PFSK-1 (cell line): Measurements from ENCODE around the gene SCAMP3.

ENCODE experiments used
- FOXP2 ChIP-seq: optimal IDR thresholded peaks from 2 replicates; pipeline ENCODE3; 2011; ENCODE audit warnings: borderline replicate concordance, control low read depth, inconsistent platforms; ENCODE audit not compliant: insufficient read depth; ENCODE audit errors: extremely low read length, extremely low read depth
- POLR2AphosphoS5 ChIP-seq: IDR thresholded peaks from 2 replicates; pipeline ENCODE4 v1.6.1; 2012; ENCODE audit warnings: low read depth, mild to moderate bottlenecking, control low read depth, low read length, moderate library complexity
- REST ChIP-seq, 2 experiments: IDR thresholded peaks; 2 replicates each; pipeline versions ENCODE4 v1.6.1 to v1.8.0; 2011 to 2012; ENCODE audit warnings: low read depth in 2 of 2, low read length in 2 of 2, control low read depth in 1 of 2, inconsistent platforms in 1 of 2, mild to moderate bottlenecking in 1 of 2, moderate library complexity in 1 of 2; ENCODE audit not compliant: insufficient read depth in 1 of 2
- SIN3A ChIP-seq: IDR thresholded peaks from 2 replicates; pipeline ENCODE4 v1.6.1; 2012; ENCODE audit warnings: mild to moderate bottlenecking, low read length, moderate library complexity, borderline replicate concordance; ENCODE audit not compliant: insufficient read depth
- TAF1 ChIP-seq: IDR thresholded peaks from 2 replicates; pipeline ENCODE4 v1.6.1; 2012; ENCODE audit warnings: low read length, control low read depth, borderline replicate concordance; ENCODE audit not compliant: insufficient read depth

SCAMP3 gene

DNA sequence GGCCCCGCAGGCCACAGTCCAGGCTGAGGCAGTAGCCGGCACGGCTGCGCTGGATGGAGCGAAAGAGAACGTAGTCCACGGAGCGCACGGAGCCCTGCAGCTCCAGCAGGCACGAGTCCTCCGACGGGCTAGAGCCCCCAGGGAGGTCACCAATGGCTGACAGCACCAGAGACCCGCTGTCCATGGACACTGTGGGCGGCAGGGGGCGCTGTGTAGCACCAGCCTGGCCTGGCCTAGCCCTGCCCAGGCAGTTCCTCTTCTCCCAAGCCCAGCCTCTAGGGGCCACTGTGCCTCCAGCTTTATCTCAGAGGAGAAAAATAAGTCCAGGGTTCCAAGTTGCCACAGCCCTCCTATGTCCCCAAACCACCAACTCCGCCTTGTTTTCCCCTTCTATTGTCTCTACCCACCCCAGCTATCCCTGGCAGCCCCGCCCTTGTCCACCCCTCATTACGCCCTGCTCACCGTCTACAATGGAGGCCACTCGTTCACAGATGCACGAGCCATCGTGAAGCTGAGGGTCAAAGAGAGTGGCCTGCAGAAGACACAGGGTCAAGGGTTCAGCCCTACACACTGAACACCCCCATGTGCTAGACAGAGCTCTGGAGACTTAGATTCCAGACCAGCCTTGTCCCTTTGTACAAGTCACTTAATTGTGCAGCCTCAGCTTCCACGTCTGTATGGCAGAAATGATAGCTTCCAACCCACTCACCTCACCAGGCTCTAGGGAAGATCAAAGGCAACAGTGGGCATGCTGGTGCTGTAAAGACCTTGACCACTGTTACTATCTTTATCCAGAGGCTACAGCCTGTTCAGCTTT is 11.3 kb downstream of the SCAMP3 start:
- TF ChIP-seq REST (IDR thresholded peaks at IDR 0.05; ENCODE audit: insufficient read depth in 1 of 2, low read depth in 2 of 2, low read length in 2 of 2) (no peak), FOXP2 (peak; percentile 94)

- TF ChIP-seq POLR2AphosphoS5 = no peak
- TF ChIP-seq FOXP2 = no peak
- no peak for TF ChIP-seq TAF1
- no peak for TF ChIP-seq SIN3A
- no peak for TF ChIP-seq REST (IDR thresholded peaks at IDR 0.05; ENCODE audit: insufficient read depth in 1 of 2, low read depth in 2 of 2, low read length in 2 of 2)
These were observed 11.9 kb downstream of the SCAMP3 start for GRCh38 chr1:155250246-155250632.

DNA sequence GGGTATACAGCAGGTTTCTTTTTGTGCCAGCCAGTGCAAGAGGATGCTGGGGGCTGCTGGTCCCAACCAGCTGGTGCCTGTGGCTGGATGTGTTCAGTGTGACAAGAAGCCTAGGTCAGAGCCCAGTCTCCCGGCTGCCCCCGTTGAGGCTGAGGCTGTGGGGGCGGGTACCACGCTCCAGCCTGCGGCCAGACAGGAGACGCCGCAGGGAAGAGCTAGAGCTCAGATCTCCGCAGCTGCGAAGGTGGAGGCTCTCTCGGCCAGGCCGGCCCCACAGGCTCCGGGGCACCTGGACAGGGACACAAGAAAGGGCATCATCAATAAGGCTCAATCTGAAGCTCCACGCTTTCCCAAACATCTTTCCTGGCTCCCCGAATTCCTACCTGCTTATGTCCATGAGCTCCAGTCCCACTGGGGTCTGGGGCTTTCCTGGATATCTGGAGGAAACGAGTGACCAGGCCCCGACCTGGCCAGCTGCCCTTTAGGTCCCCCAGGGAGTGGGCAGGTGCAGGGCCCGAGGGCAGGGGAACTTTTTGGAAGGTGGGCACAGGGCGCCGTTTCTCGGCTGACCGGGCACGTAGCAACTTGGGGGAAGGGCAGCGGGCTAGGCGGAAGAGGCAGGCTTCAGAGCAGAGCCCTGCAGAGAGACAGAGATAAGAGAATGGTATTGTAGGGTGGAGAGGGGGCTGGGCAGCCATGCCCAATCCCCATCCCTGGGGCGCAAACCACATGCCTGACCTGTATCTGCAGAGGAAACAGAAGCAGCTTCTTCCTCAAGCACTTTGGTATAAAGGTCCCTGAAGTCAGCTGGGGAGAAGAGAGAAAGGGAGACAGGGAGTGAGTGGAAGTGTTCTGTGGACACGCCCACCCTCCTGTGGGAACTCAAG is 14.2 kb downstream of the SCAMP3 start:
- TF ChIP-seq TAF1 (no peak), SIN3A (no peak), FOXP2 (no peak), POLR2AphosphoS5 (no peak), REST (IDR thresholded peaks at IDR 0.05; ENCODE audit: insufficient read depth in 1 of 2, low read depth in 2 of 2, low read length in 2 of 2) (no peak)

GRCh38 chr1:155245163-155245524 is 17.0 kb downstream of the SCAMP3 start:
- TF ChIP-seq FOXP2 (no peak), REST (IDR thresholded peaks at IDR 0.05; ENCODE audit: insufficient read depth in 1 of 2, low read depth in 2 of 2, low read length in 2 of 2) (no peak), POLR2AphosphoS5 (no peak), TAF1 (no peak), SIN3A (no peak)
